ENCODE results near the gene PEX10.

DNA sequence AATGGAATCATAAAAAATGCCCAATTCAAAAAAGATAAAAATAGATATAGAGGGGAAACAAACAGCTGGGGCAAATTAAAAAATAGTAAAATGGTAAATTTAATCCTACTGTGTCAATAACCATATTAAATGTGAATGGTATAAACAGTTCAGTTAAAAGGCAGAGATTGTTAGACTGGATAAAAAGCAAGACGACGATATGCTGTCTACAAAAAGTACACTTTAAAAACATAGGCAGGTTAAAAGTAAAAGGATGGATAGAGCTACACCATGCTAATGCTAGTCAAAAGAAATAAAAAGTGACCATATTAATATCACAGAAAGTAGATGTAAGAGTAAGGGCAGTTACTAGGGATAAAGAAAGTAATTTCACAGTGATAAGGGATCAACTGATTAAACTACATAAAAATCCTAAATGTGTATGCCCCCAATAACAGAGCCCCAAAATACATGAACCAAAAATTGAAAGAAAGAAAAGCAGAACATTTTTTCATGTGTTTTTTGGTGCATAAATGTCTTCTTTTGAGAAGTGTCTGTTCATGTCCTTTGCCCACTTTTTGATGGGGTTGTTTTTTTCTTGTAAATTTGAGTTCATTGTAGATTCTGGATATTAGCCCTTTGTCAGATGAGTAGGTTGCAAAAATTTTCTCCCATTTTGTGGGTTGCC, 48.4 kb downstream of the PEX10 start:
- TF ChIP-seq, protein P1, sequence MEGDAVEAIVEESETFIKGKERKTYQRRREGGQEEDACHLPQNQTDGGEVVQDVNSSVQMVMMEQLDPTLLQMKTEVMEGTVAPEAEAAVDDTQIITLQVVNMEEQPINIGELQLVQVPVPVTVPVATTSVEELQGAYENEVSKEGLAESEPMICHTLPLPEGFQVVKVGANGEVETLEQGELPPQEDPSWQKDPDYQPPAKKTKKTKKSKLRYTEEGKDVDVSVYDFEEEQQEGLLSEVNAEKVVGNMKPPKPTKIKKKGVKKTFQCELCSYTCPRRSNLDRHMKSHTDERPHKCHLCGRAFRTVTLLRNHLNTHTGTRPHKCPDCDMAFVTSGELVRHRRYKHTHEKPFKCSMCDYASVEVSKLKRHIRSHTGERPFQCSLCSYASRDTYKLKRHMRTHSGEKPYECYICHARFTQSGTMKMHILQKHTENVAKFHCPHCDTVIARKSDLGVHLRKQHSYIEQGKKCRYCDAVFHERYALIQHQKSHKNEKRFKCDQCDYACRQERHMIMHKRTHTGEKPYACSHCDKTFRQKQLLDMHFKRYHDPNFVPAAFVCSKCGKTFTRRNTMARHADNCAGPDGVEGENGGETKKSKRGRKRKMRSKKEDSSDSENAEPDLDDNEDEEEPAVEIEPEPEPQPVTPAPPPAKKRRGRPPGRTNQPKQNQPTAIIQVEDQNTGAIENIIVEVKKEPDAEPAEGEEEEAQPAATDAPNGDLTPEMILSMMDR (IDR thresholded peaks at IDR 0.05), result no peak
- TF ChIP-seq POLR2A (IDR thresholded peaks at IDR 0.05), result no peak
